GM12878 (cell line): ENCODE data around the gene STYXL2. TPM values are rescaled to one million over a fixed set of nuclear protein-coding genes. Genes with fewer than 3 reads are reported as not detected.

Source experiments
- ATAC-seq: fragments of 200-7000 bp; cut with Tn5 transposase; 3 replicates; pipeline ENCODE4 v1.9.1; 2020; ENCODE audit warnings: mild to moderate bottlenecking, moderate library complexity
- BruUV-seq: library from RNA; stranded (reverse); fragments of 400-500 nt; replicated peaks from 2 replicates; lab custom pipeline; 2021; lab: Mats Ljungman, UMichigan
- CTCF ChIA-PET: fragments of 300-600 bp; sonication (Branson Sonifier 250); formaldehyde crosslinking; extraction: SDS; loops from one replicate; lab custom pipeline; 2021; ENCODE audit warnings: inconsistent platforms; lab: Yijun Ruan, JAX
- POLR2A ChIA-PET: fragments of 350-600 bp; formaldehyde crosslinking; extraction: SDS; loops from one replicate; lab custom pipeline; 2021; ENCODE audit warnings: inconsistent platforms; lab: Charles Lee
- RAD21 ChIA-PET: fragments of 300-600 bp; sonication (Branson Sonifier 250); formaldehyde crosslinking; loops from one replicate; lab custom pipeline; 2023; ENCODE audit warnings: antibody characterized with exemption; ENCODE audit not compliant: unreplicated experiment; lab: Charles Lee
- SMC1A ChIA-PET: fragments of 300-600 bp; sonication (Branson Sonifier 250); formaldehyde crosslinking; loops from one replicate; lab custom pipeline; 2023; ENCODE audit not compliant: unreplicated experiment, uncharacterized antibody; lab: Charles Lee
- DNase-seq: peaks from one replicate; pipeline ENCODE4 v3.0.0-alpha.2; 2011; ENCODE audit warnings: low read depth, low spot score
- FAIRE-seq: peaks from 3 replicates; lab custom pipeline; 2011; peaks lifted over from hg19 to GRCh38; lab: Jason Lieb, UNC
- H2AFZ ChIP-seq: 2 replicates; pipeline ENCODE4 v1.6.0; 2011; ENCODE audit warnings: low read depth, low read length, control low read depth; ENCODE audit not compliant: control insufficient read depth
- H3K27ac ChIP-seq: 2 replicates; pipeline ENCODE4 v1.5.1; 2011; ENCODE audit warnings: control low read depth; ENCODE audit not compliant: control insufficient read depth, insufficient read depth
- H3K27me3 ChIP-seq, 2 experiments: replicated peaks in 1 of 2; 2 replicates each; pipeline versions ENCODE4 v1.6.0 to v1.6.1; 2011; ENCODE audit warnings: low read length in 1 of 2; ENCODE audit not compliant: control insufficient read depth in 2 of 2, insufficient read depth in 2 of 2
- H3K36me3 ChIP-seq, 2 experiments: 2 replicates each; pipeline ENCODE4 v1.5.1; 2011; ENCODE audit warnings: low read length in 1 of 2; ENCODE audit not compliant: control insufficient read depth in 2 of 2, insufficient read depth in 2 of 2
- H3K4me1 ChIP-seq: 2 replicates; pipeline ENCODE4 v1.6.1; 2011; ENCODE audit warnings: mild to moderate bottlenecking, low read length, moderate library complexity, mixed read lengths; ENCODE audit not compliant: control insufficient read depth, insufficient read depth
- H3K4me2 ChIP-seq: 2 replicates; pipeline ENCODE4 v1.6.0; 2011; ENCODE audit warnings: control low read depth; ENCODE audit not compliant: control insufficient read depth, insufficient read depth
- H3K4me3 ChIP-seq: fragments of 200-600 bp; sonication (generic); 2 replicates; pipeline ENCODE4 v1.5.1; 2016
- H3K79me2 ChIP-seq: 2 replicates; pipeline ENCODE4 v1.6.0; 2011; ENCODE audit warnings: low read length; ENCODE audit not compliant: control insufficient read depth, insufficient read depth
- H3K9ac ChIP-seq: 2 replicates; pipeline ENCODE4 v1.8.0; 2011; ENCODE audit warnings: low read length, control low read depth, mixed read lengths; ENCODE audit not compliant: control insufficient read depth, insufficient read depth
- H3K9me3 ChIP-seq: replicated peaks from 3 replicates; pipeline ENCODE4 v1.5.1; 2011; ENCODE audit warnings: mild to moderate bottlenecking, low read length; ENCODE audit not compliant: control insufficient read depth, insufficient read depth
- H4K20me1 ChIP-seq: 2 replicates; pipeline ENCODE4 v1.6.0; 2011; ENCODE audit not compliant: control insufficient read depth, insufficient read depth
- HDGF ChIP-seq: fragments of 450-650 bp; IDR thresholded peaks from 2 replicates; pipeline ENCODE4 v1.6.1; 2016; ENCODE audit warnings: antibody characterized with exemption
- MEF2B ChIP-seq: fragments of 450-650 bp; IDR thresholded peaks from 2 replicates; pipeline ENCODE4 v1.6.1; 2018; ENCODE audit warnings: mild to moderate bottlenecking, moderate library complexity; ENCODE audit not compliant: partially characterized antibody, poor library complexity, severe bottlenecking
- NFIC ChIP-seq: IDR thresholded peaks from 2 replicates; pipeline ENCODE4 v1.6.1; 2012; ENCODE audit warnings: low read depth, mild to moderate bottlenecking, inconsistent platforms, low read length, moderate library complexity
- PAX8 ChIP-seq: fragments of 450-650 bp; IDR thresholded peaks from 2 replicates; pipeline ENCODE4 v1.6.1; 2017; ENCODE audit warnings: mild to moderate bottlenecking, moderate library complexity
- POLR2A ChIP-seq: IDR thresholded peaks from 2 replicates; pipeline ENCODE4 v1.6.1; 2011; ENCODE audit warnings: low read depth, mild to moderate bottlenecking, low read length
- RCOR1 ChIP-seq: conservative IDR thresholded peaks from 2 replicates; pipeline ENCODE4 v1.6.1; 2012; ENCODE audit warnings: low read depth, low read length, improper control_type of control experiment
- RFX5 ChIP-seq: IDR thresholded peaks from 2 replicates; pipeline ENCODE4 v1.6.1; 2011; ENCODE audit warnings: low read depth, low read length, improper control_type of control experiment
- SMAD1 ChIP-seq: fragments of 450-650 bp; IDR thresholded peaks from 2 replicates; pipeline ENCODE4 v1.6.1; 2018; ENCODE audit warnings: mild to moderate bottlenecking, low read depth; ENCODE audit not compliant: partially characterized antibody
- SPI1 ChIP-seq: IDR thresholded peaks from 2 replicates; pipeline ENCODE4 v1.6.1; 2011; ENCODE audit warnings: low read depth, mild to moderate bottlenecking, low read length, moderate library complexity, borderline replicate concordance; ENCODE audit not compliant: insufficient read depth
- ZNF384 ChIP-seq: IDR thresholded peaks from 2 replicates; pipeline ENCODE4 v1.6.1; 2012; ENCODE audit warnings: low read depth, mild to moderate bottlenecking, low read length, improper control_type of control experiment, borderline replicate concordance
- WGBS: methylation state at CpG from one replicate; pipeline ENCODE4 v1.1.6; 2016; ENCODE audit warnings: low lambda C conversion rate; ENCODE audit not compliant: insufficient replicate concordance, insufficient coverage; ENCODE audit errors: missing lambda C conversion rate; 5-methylcytosine and 5-hydroxymethylcytosine counted together
- in situ Hi-C: fragments of 300-500 bp; cut with MboI; formaldehyde crosslinking; loops from 9 replicates; pipeline ENCODE4 v1.14.3; 2018; ENCODE audit warnings: mixed read lengths
- intact Hi-C: fragments of 100-400 bp; cut with micrococcal nuclease; formaldehyde crosslinking; loops from one replicate; pipeline ENCODE4 v1.14.2; 2022; ENCODE audit not compliant: unreplicated experiment
- polyA plus RNA-seq, 11 experiments: library from polyadenylated mRNA; depleted of rRNA in 4 of 11; unstranded in 6 of 11; stranded (reverse) in 5 of 11; fragments of >200 nt; fragmentation: Nextera tagmentation in 4 of 11; fragmentation: Illumina TruSeq in 1 of 11; extraction: Ambion mirVana in 4 of 11; extraction: Trizol in 1 of 11; gene quantifications; 1 replicate in 1 of 11; 2 replicates in 10 of 11; pipeline versions ENCODE4 v1.2.1 to v1.2.3, GENCODE V29; 2011 to 2016; ENCODE audit warnings: inconsistent platforms in 2 of 11, missing spikeins in 2 of 11, low read depth in 1 of 11
- total RNA-seq, 4 experiments: library from RNA; depleted of rRNA in 3 of 4; stranded (reverse); fragments of >200 nt in 3 of 4; fragmentation: Illumina TruSeq in 1 of 4; extraction: Trizol in 1 of 4; gene quantifications; 2 replicates each; pipeline versions ENCODE4 v1.2.1 to v1.2.3, GENCODE V29; 2013 to 2021
- TF ChIP-seq, protein P1 (sequence below): IDR thresholded peaks from 2 replicates; pipeline ENCODE4 v1.6.1; 2011; ENCODE audit warnings: borderline replicate concordance, low read depth, mild to moderate bottlenecking, moderate library complexity, low read length; ENCODE audit not compliant: insufficient read depth, poor library complexity, severe bottlenecking

The STYXL2 gene
- total and polyA plus RNA-seq, 10 of the 15 experiments (the other 5 are each of a cell fraction or from before 2014, with no cell fraction given), result under 0.01 to 0.08 (median 0.03) TPM; not detected in 7

GRCh38 chr1:167094690-167095089 is 815 bp downstream of the STYXL2 start:
- no TSS peak for BruUV-seq
- RAD21 ChIA-PET, result no interaction called here
- TF ChIP-seq RCOR1 (no peak), POLR2A (no peak), MEF2B (no peak), SMAD1 (no peak), RFX5 (no peak), HDGF (no peak), ZNF384 (no peak), PAX8 (no peak), NFIC (no peak), SPI1 (no peak)
- TF ChIP-seq, protein P1, sequence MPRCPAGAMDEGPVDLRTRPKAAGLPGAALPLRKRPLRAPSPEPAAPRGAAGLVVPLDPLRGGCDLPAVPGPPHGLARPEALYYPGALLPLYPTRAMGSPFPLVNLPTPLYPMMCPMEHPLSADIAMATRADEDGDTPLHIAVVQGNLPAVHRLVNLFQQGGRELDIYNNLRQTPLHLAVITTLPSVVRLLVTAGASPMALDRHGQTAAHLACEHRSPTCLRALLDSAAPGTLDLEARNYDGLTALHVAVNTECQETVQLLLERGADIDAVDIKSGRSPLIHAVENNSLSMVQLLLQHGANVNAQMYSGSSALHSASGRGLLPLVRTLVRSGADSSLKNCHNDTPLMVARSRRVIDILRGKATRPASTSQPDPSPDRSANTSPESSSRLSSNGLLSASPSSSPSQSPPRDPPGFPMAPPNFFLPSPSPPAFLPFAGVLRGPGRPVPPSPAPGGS, result no peak
- intact Hi-C loops (no loop called here), in situ Hi-C loops (no loop called here)
- DNase-seq (no peak), FAIRE-seq (no peak), ATAC-seq (no peak)
- no peaks in the 10 kb centered on the region for H3K27me3 ChIP-seq
- no peaks in the 10 kb centered on the region for H3K79me2 ChIP-seq
- WGBS, result 63% methylated on average over 8 of the region's 8 CpGs
- H3K4me1 ChIP-seq, result peaks cover 11% of the 10 kb centered on the region; the same call in 1 of the 2 replicates
- no peak overlapping the region for H3K27ac ChIP-seq
- H3K4me3 ChIP-seq, result no peak overlapping the region
- H3K9ac ChIP-seq, result no peak overlapping the region
- no peaks in the 10 kb centered on the region for H4K20me1 ChIP-seq
- POLR2A ChIA-PET, result no interaction called here
- CTCF ChIA-PET, result no interaction called here
- H3K9me3 ChIP-seq, result no peaks in the 10 kb centered on the region; the same call in 2 of the 3 replicates
- no peak overlapping the region for H2AFZ ChIP-seq
- H3K36me3 ChIP-seq, result no peaks in the 10 kb centered on the region
- SMC1A ChIA-PET, result no interaction called here
- H3K4me2 ChIP-seq, result no peak overlapping the region
